Measurements from ENCODE around the gene GNA14.

GNA14 gene

GRCh38 chr9:77456829-77457437 is 191.2 kb downstream of the GNA14 start:
- H3K9ac ChIP-seq (ENCODE audit: low read depth in 1 of 2, low read length in 2 of 2), result no peak overlapping the region
- no peak overlapping the region for H3K4me3 ChIP-seq (ENCODE audit: low read length in 2 of 2)
- no peaks in the 10 kb centered on the region for H3K9me3 ChIP-seq (ENCODE audit: control insufficient read depth in 2 of 2, low read length in 2 of 2)
- no peak overlapping the region for H3K27ac ChIP-seq (ENCODE audit: low read depth in 2 of 2, low read length in 2 of 2)
- no peaks in the 10 kb centered on the region for H3K27me3 ChIP-seq (ENCODE audit: control insufficient read depth in 2 of 2, insufficient read depth in 2 of 2, low read length in 2 of 2)
- H3K4me1 ChIP-seq (ENCODE audit: control insufficient read depth in 2 of 2, insufficient read depth in 2 of 2, low read length in 2 of 2), result peaks cover 0 to 5% of the 10 kb centered on the region in 2 donors
- no peaks in the 10 kb centered on the region for H3K36me3 ChIP-seq (ENCODE audit: control insufficient read depth in 2 of 2, insufficient read depth in 2 of 2, low read length in 2 of 2)

- H3K9me3 ChIP-seq (ENCODE audit: control insufficient read depth in 2 of 2, low read length in 2 of 2), result no peaks in the 10 kb centered on the region
- H3K4me1 ChIP-seq (ENCODE audit: control insufficient read depth in 2 of 2, insufficient read depth in 2 of 2, low read length in 2 of 2), result peaks cover 0 to 5% of the 10 kb centered on the region in 2 donors
- no peak overlapping the region for H3K9ac ChIP-seq (ENCODE audit: low read depth in 1 of 2, low read length in 2 of 2)
- H3K36me3 ChIP-seq (ENCODE audit: control insufficient read depth in 2 of 2, insufficient read depth in 2 of 2, low read length in 2 of 2), result no peaks in the 10 kb centered on the region
- H3K27me3 ChIP-seq (ENCODE audit: control insufficient read depth in 2 of 2, insufficient read depth in 2 of 2, low read length in 2 of 2), result no peaks in the 10 kb centered on the region
- no peak overlapping the region for H3K4me3 ChIP-seq (ENCODE audit: low read length in 2 of 2)
- H3K27ac ChIP-seq (ENCODE audit: low read depth in 2 of 2, low read length in 2 of 2), result no peak overlapping the region
Measured at GRCh38 chr9:77455312-77455927, 192.7 kb downstream of the GNA14 start.

- no peaks in the 10 kb centered on the region for H3K36me3 ChIP-seq (ENCODE audit: control insufficient read depth in 2 of 2, insufficient read depth in 2 of 2, low read length in 2 of 2)
- no peak overlapping the region for H3K27ac ChIP-seq (ENCODE audit: low read depth in 2 of 2, low read length in 2 of 2)
- H3K9me3 ChIP-seq (ENCODE audit: control insufficient read depth in 2 of 2, low read length in 2 of 2), result no peaks in the 10 kb centered on the region
- H3K4me3 ChIP-seq (ENCODE audit: low read length in 2 of 2), result no peak overlapping the region
- H3K27me3 ChIP-seq (ENCODE audit: control insufficient read depth in 2 of 2, insufficient read depth in 2 of 2, low read length in 2 of 2), result no peaks in the 10 kb centered on the region
- peaks cover 0 to 5% of the 10 kb centered on the region in 2 donors for H3K4me1 ChIP-seq (ENCODE audit: control insufficient read depth in 2 of 2, insufficient read depth in 2 of 2, low read length in 2 of 2)
- no peak overlapping the region for H3K9ac ChIP-seq (ENCODE audit: low read depth in 1 of 2, low read length in 2 of 2)
Measured at GRCh38 chr9:77454663-77455062, 193.5 kb downstream of the GNA14 start.

- Histone ChIP-seq H3K9me3 (ENCODE audit: control insufficient read depth in 2 of 2, low read length in 2 of 2) (no peaks in the 10 kb centered on the region), H3K4me1 (ENCODE audit: control insufficient read depth in 2 of 2, insufficient read depth in 2 of 2, low read length in 2 of 2) (peaks cover 0 to 5% of the 10 kb centered on the region in 2 donors), H3K9ac (ENCODE audit: low read depth in 1 of 2, low read length in 2 of 2) (no peak overlapping the region), H3K27ac (ENCODE audit: low read depth in 2 of 2, low read length in 2 of 2) (no peak overlapping the region), H3K27me3 (ENCODE audit: control insufficient read depth in 2 of 2, insufficient read depth in 2 of 2, low read length in 2 of 2) (no peaks in the 10 kb centered on the region), H3K4me3 (ENCODE audit: low read length in 2 of 2) (peak overlapping the region in 1 of 2 donors; percentile 39), H3K36me3 (ENCODE audit: control insufficient read depth in 2 of 2, insufficient read depth in 2 of 2, low read length in 2 of 2) (no peaks in the 10 kb centered on the region)
Measured at GRCh38 chr9:77453825-77454647, 194.1 kb downstream of the GNA14 start.

GRCh38 chr9:77451507-77451906 is 196.6 kb downstream of the GNA14 start:
- Histone ChIP-seq H3K27ac (ENCODE audit: low read depth in 2 of 2, low read length in 2 of 2) (no peak overlapping the region), H3K9ac (ENCODE audit: low read depth in 1 of 2, low read length in 2 of 2) (no peak overlapping the region), H3K36me3 (ENCODE audit: control insufficient read depth in 2 of 2, insufficient read depth in 2 of 2, low read length in 2 of 2) (no peaks in the 10 kb centered on the region), H3K27me3 (ENCODE audit: control insufficient read depth in 2 of 2, insufficient read depth in 2 of 2, low read length in 2 of 2) (no peaks in the 10 kb centered on the region), H3K4me1 (ENCODE audit: control insufficient read depth in 2 of 2, insufficient read depth in 2 of 2, low read length in 2 of 2) (no peaks in the 10 kb centered on the region), H3K9me3 (ENCODE audit: control insufficient read depth in 2 of 2, low read length in 2 of 2) (peaks cover 0 to 3% of the 10 kb centered on the region in 2 donors), H3K4me3 (ENCODE audit: low read length in 2 of 2) (no peak overlapping the region)

- H3K4me1 ChIP-seq (ENCODE audit: control insufficient read depth in 2 of 2, insufficient read depth in 2 of 2, low read length in 2 of 2), result no peaks in the 10 kb centered on the region
- H3K9ac ChIP-seq (ENCODE audit: low read depth in 1 of 2, low read length in 2 of 2), result no peak overlapping the region
- H3K9me3 ChIP-seq (ENCODE audit: control insufficient read depth in 2 of 2, low read length in 2 of 2), result peaks cover 0 to 3% of the 10 kb centered on the region in 2 donors
- no peaks in the 10 kb centered on the region for H3K27me3 ChIP-seq (ENCODE audit: control insufficient read depth in 2 of 2, insufficient read depth in 2 of 2, low read length in 2 of 2)
- no peak overlapping the region for H3K27ac ChIP-seq (ENCODE audit: low read depth in 2 of 2, low read length in 2 of 2)
- no peaks in the 10 kb centered on the region for H3K36me3 ChIP-seq (ENCODE audit: control insufficient read depth in 2 of 2, insufficient read depth in 2 of 2, low read length in 2 of 2)
- no peak overlapping the region for H3K4me3 ChIP-seq (ENCODE audit: low read length in 2 of 2)
Measured at GRCh38 chr9:77450085-77450475, 198.0 kb downstream of the GNA14 start.

- Histone ChIP-seq H3K27ac (ENCODE audit: low read depth in 2 of 2, low read length in 2 of 2) (no peak overlapping the region), H3K36me3 (ENCODE audit: control insufficient read depth in 2 of 2, insufficient read depth in 2 of 2, low read length in 2 of 2) (no peaks in the 10 kb centered on the region), H3K27me3 (ENCODE audit: control insufficient read depth in 2 of 2, insufficient read depth in 2 of 2, low read length in 2 of 2) (no peaks in the 10 kb centered on the region), H3K4me3 (ENCODE audit: low read length in 2 of 2) (no peak overlapping the region), H3K4me1 (ENCODE audit: control insufficient read depth in 2 of 2, insufficient read depth in 2 of 2, low read length in 2 of 2) (no peaks in the 10 kb centered on the region), H3K9me3 (ENCODE audit: control insufficient read depth in 2 of 2, low read length in 2 of 2) (peaks cover 0 to 3% of the 10 kb centered on the region in 2 donors), H3K9ac (ENCODE audit: low read depth in 1 of 2, low read length in 2 of 2) (no peak overlapping the region)
Measured at GRCh38 chr9:77449240-77450084, 198.7 kb downstream of the GNA14 start.

GRCh38 chr9:77447646-77448045 is 200.5 kb downstream of the GNA14 start:
- no peak overlapping the region for H3K4me3 ChIP-seq (ENCODE audit: low read length in 2 of 2)
- H3K9ac ChIP-seq (ENCODE audit: low read depth in 1 of 2, low read length in 2 of 2), result no peak overlapping the region
- H3K9me3 ChIP-seq (ENCODE audit: control insufficient read depth in 2 of 2, low read length in 2 of 2), result peaks cover 0 to 3% of the 10 kb centered on the region in 2 donors
- no peaks in the 10 kb centered on the region for H3K27me3 ChIP-seq (ENCODE audit: control insufficient read depth in 2 of 2, insufficient read depth in 2 of 2, low read length in 2 of 2)
- H3K27ac ChIP-seq (ENCODE audit: low read depth in 2 of 2, low read length in 2 of 2), result no peak overlapping the region
- no peaks in the 10 kb centered on the region for H3K36me3 ChIP-seq (ENCODE audit: control insufficient read depth in 2 of 2, insufficient read depth in 2 of 2, low read length in 2 of 2)
- H3K4me1 ChIP-seq (ENCODE audit: control insufficient read depth in 2 of 2, insufficient read depth in 2 of 2, low read length in 2 of 2), result no peaks in the 10 kb centered on the region

GRCh38 chr9:77442436-77442835 is 205.7 kb downstream of the GNA14 start:
- Histone ChIP-seq H3K27me3 (ENCODE audit: control insufficient read depth in 2 of 2, insufficient read depth in 2 of 2, low read length in 2 of 2) (no peaks in the 10 kb centered on the region), H3K9ac (ENCODE audit: low read depth in 1 of 2, low read length in 2 of 2) (no peak overlapping the region), H3K9me3 (ENCODE audit: control insufficient read depth in 2 of 2, low read length in 2 of 2) (peaks cover 0 to 2% of the 10 kb centered on the region in 2 donors), H3K4me1 (ENCODE audit: control insufficient read depth in 2 of 2, insufficient read depth in 2 of 2, low read length in 2 of 2) (no peaks in the 10 kb centered on the region), H3K4me3 (ENCODE audit: low read length in 2 of 2) (no peak overlapping the region), H3K27ac (ENCODE audit: low read depth in 2 of 2, low read length in 2 of 2) (no peak overlapping the region), H3K36me3 (ENCODE audit: control insufficient read depth in 2 of 2, insufficient read depth in 2 of 2, low read length in 2 of 2) (no peaks in the 10 kb centered on the region)
